Panc1 (cell line): ENCODE results near the gene CSF2RB. TPM values are rescaled to one million over a fixed set of nuclear protein-coding genes. Genes with fewer than 3 reads are reported as not detected.

Experiments
- ATAC-seq: fragments of 200-7000 bp; cut with Tn5 transposase; 2 replicates; pipeline ENCODE4 v1.9.1; 2020; ENCODE audit warnings: mild to moderate bottlenecking, moderate library complexity
- BruUV-seq: library from RNA; stranded (reverse); fragments of 400-500 nt; replicated peaks from 2 replicates; lab custom pipeline; 2021; lab: Mats Ljungman, UMichigan
- CTCF ChIA-PET: fragments of 300-600 bp; sonication (Branson Sonifier 250); formaldehyde crosslinking; loops from one replicate; lab custom pipeline; 2022; ENCODE audit warnings: antibody characterized with exemption; lab: Charles Lee
- POLR2A ChIA-PET: fragments of 300-600 bp; sonication (Branson Sonifier 250); formaldehyde crosslinking; loops from one replicate; lab custom pipeline; 2022; ENCODE audit warnings: antibody characterized with exemption; lab: Charles Lee
- DNase-seq: peaks from one replicate; pipeline ENCODE4 v3.0.0-alpha.2; 2010; ENCODE audit warnings: low read depth, low spot score
- H3K27ac ChIP-seq: 2 replicates; pipeline ENCODE4 v1.5.1; 2011; ENCODE audit warnings: mild to moderate bottlenecking, low read length, inconsistent platforms
- H3K27me3 ChIP-seq: fragments of 200-500 bp; sonication (Bioruptor generic); 2 replicates; pipeline ENCODE4 v1.6.0; 2014; ENCODE audit warnings: low read length, inconsistent platforms; ENCODE audit not compliant: control insufficient read depth, insufficient read depth
- H3K36me3 ChIP-seq: fragments of 200-500 bp; sonication (Bioruptor generic); 2 replicates; pipeline ENCODE4 v1.5.1; 2014; ENCODE audit warnings: inconsistent platforms, mild to moderate bottlenecking, low read length, moderate library complexity; ENCODE audit not compliant: control insufficient read depth, insufficient read depth
- H3K4me1 ChIP-seq: 2 replicates; pipeline ENCODE4 v1.5.1; 2011; ENCODE audit warnings: inconsistent platforms, mild to moderate bottlenecking, low read length, moderate library complexity; ENCODE audit not compliant: control insufficient read depth, insufficient read depth
- H3K4me3 ChIP-seq, 2 experiments: 2 replicates each; pipeline ENCODE4 v1.5.1; 2011 to 2012; ENCODE audit warnings: low read depth in 2 of 2, low read length in 2 of 2, mild to moderate bottlenecking in 2 of 2, inconsistent platforms in 1 of 2, moderate library complexity in 1 of 2
- H3K9me3 ChIP-seq: fragments of 200-500 bp; sonication (Bioruptor generic); 2 replicates; pipeline ENCODE4 v1.5.1; 2014; ENCODE audit warnings: low read depth, mild to moderate bottlenecking, inconsistent platforms, low read length, moderate library complexity; ENCODE audit not compliant: control insufficient read depth, insufficient read depth
- CTCF ChIP-seq: fragments of 450-650 bp; IDR thresholded peaks from 2 replicates; pipeline ENCODE4 v1.5.1; 2017; ENCODE audit warnings: mild to moderate bottlenecking
- POLR2AphosphoS5 ChIP-seq: IDR thresholded peaks from 2 replicates; pipeline ENCODE4 v1.6.1; 2012; ENCODE audit warnings: mild to moderate bottlenecking, low read depth, low read length, moderate library complexity
- REST ChIP-seq, 2 experiments: IDR thresholded peaks; 2 replicates each; pipeline ENCODE4 v1.6.1; 2011 to 2012; ENCODE audit warnings: low read depth in 2 of 2, control low read depth in 1 of 2, low read length in 1 of 2, mild to moderate bottlenecking in 1 of 2, moderate library complexity in 1 of 2; ENCODE audit not compliant: insufficient read depth in 1 of 2
- SIN3A ChIP-seq: IDR thresholded peaks from 2 replicates; pipeline ENCODE4 v1.6.1; 2012; ENCODE audit warnings: low read depth, mild to moderate bottlenecking, low read length, moderate library complexity, borderline replicate concordance; ENCODE audit not compliant: insufficient read depth
- TCF7L2 ChIP-seq: IDR thresholded peaks from 2 replicates; pipeline ENCODE4 v1.6.1; 2011; ENCODE audit warnings: mild to moderate bottlenecking, low read depth, low read length, inconsistent platforms
- in situ Hi-C: cut with HindIII; loops from 2 replicates; pipeline ENCODE4 v1.10.0; 2016; ENCODE audit warnings: low sequenced_read_pairs, low pct_unique_long_range_greater_than_20kb
- intact Hi-C: fragments of 100-400 bp; cut with micrococcal nuclease; formaldehyde crosslinking; loops from one replicate; pipeline ENCODE4 v1.10.0; 2022; ENCODE audit not compliant: unreplicated experiment
- total RNA-seq: library from RNA; stranded (reverse); gene quantifications from one replicate; pipeline ENCODE4 v1.2.1, GENCODE V29; 2021; ENCODE audit not compliant: unreplicated experiment

Gene CSF2RB
- total RNA-seq, 1 experiment from 2014 or later: not detected

GRCh38 chr22:36971341-36972125 is 58.1 kb downstream of the CSF2RB start:
- Histone ChIP-seq H3K27me3 (no peaks in the 10 kb centered on the region), H3K9me3 (no peaks in the 10 kb centered on the region), H3K4me1 (no peaks in the 10 kb centered on the region), H3K27ac (no peak overlapping the region), H3K4me3 (no peak overlapping the region), H3K36me3 (no peaks in the 10 kb centered on the region)
- in situ Hi-C loops: no loop called here
- BruUV-seq: no TSS peak
- DNase-seq: no peak
- CTCF ChIA-PET: no interaction called here
- no peak for ATAC-seq
- TF ChIP-seq CTCF (no peak), TCF7L2 (no peak), POLR2AphosphoS5 (no peak), SIN3A (no peak), REST (IDR thresholded peaks at IDR 0.05; ENCODE audit: insufficient read depth in 1 of 2, low read depth in 2 of 2, low read length in 1 of 2) (no peak)
- intact Hi-C loops: no loop called here
- POLR2A ChIA-PET: no interaction called here

DNA sequence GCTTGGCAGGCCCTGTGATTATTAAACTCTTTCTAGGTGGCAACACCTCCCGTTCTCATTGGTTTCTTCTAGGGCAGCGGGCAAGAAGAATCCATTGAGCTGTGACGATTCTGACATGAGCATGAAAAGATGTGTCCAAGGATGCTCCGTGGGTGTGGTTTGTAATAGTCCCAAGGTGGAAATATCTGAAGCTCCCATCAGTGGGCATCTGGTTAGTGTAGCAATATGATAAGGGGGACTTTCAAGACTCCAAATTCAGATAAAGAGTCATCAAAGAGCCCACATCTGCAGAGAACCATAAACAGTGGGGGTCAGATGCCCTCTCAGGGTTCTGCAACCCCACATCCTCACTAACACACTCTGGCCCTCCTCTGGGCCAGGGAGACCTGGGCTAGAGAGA is 63.2 kb downstream of the CSF2RB start:
- H3K36me3 ChIP-seq: no peaks in the 10 kb centered on the region
- no peak for ATAC-seq
- no peak for DNase-seq
- no peak overlapping the region for H3K27ac ChIP-seq
- no peaks in the 10 kb centered on the region for H3K27me3 ChIP-seq
- intact Hi-C loops: loop anchor here (5.0 kb wide), 2 partner anchors 124 to 194 kb away; no protein-coding TSS in a partner anchor
- ChIA-PET CTCF (interaction anchor here (0.7 kb wide), 1 partner anchor 20 kb away, joined by 6 read pairs; no protein-coding TSS in a partner anchor), POLR2A (no interaction called here)
- H3K9me3 ChIP-seq: no peaks in the 10 kb centered on the region
- H3K4me3 ChIP-seq: no peak overlapping the region
- no TSS peak for BruUV-seq
- H3K4me1 ChIP-seq: no peaks in the 10 kb centered on the region
- no peak for TF ChIP-seq REST (IDR thresholded peaks at IDR 0.05; ENCODE audit: insufficient read depth in 1 of 2, low read depth in 2 of 2, low read length in 1 of 2)
- TF ChIP-seq SIN3A: no peak
- TF ChIP-seq POLR2AphosphoS5: no peak
- no peak for TF ChIP-seq TCF7L2
- in situ Hi-C loops: no loop called here
